ENCODE measurements around the gene AGBL5.

The AGBL5 gene

GRCh38 chr2:27085062-27085672 is 33.7 kb downstream of the AGBL5 start:
- no peak for DNase-seq (ENCODE audit: low read depth)
- H3K4me3 ChIP-seq (ENCODE audit: low read depth, low read length), result peak overlapping the region; percentile 56
- no peak for TF ChIP-seq CTCF (IDR thresholded peaks at IDR 0.05; ENCODE audit: control insufficient read depth, extremely low read depth, insufficient read depth)

GRCh38 chr2:27085673-27086089 is 34.2 kb downstream of the AGBL5 start:
- peak; percentile 34; the same call in 1 of the 2 replicates for TF ChIP-seq CTCF (IDR thresholded peaks at IDR 0.05; ENCODE audit: control insufficient read depth, extremely low read depth, insufficient read depth)
- no peak for DNase-seq (ENCODE audit: low read depth)
- H3K4me3 ChIP-seq (ENCODE audit: low read depth, low read length), result peak overlapping the region; percentile 56

GRCh38 chr2:27086090-27086723 is 34.7 kb downstream of the AGBL5 start:
- TF ChIP-seq CTCF (IDR thresholded peaks at IDR 0.05; ENCODE audit: control insufficient read depth, extremely low read depth, insufficient read depth), result peak; percentile 95
- peak; percentile 50 for DNase-seq (ENCODE audit: low read depth)

GRCh38 chr2:27086724-27087593 is 35.5 kb downstream of the AGBL5 start, which contains the start of gene KHK:
KHK (plus strand) TSS chr2:27086772; CDS start chr2:27087260, 488 bp downstream.
- DNase-seq (ENCODE audit: low read depth), result no peak
- peak within 1 kb of the TSS; percentile 61 for H3K4me3 ChIP-seq (ENCODE audit: low read depth, low read length)
- TF ChIP-seq CTCF (IDR thresholded peaks at IDR 0.05; ENCODE audit: control insufficient read depth, extremely low read depth, insufficient read depth), result no peak

More at GRCh38 chr2:27086090-27086723, 34.7 kb downstream of the AGBL5 start:
- peak overlapping the region; percentile 61 for H3K4me3 ChIP-seq (ENCODE audit: low read depth, low read length)

- DNase-seq (ENCODE audit: low read depth), result no peak
- no peak overlapping the region for H3K4me3 ChIP-seq (ENCODE audit: low read depth, low read length)
- no peak for TF ChIP-seq CTCF (IDR thresholded peaks at IDR 0.05; ENCODE audit: control insufficient read depth, extremely low read depth, insufficient read depth)
Observed at GRCh38 chr2:27087823-27088410, 36.4 kb downstream of the AGBL5 start.

- H3K4me3 ChIP-seq (ENCODE audit: low read depth, low read length), result no peak overlapping the region
- no peak for TF ChIP-seq CTCF (IDR thresholded peaks at IDR 0.05; ENCODE audit: control insufficient read depth, extremely low read depth, insufficient read depth)
- DNase-seq (ENCODE audit: low read depth), result no peak
Observed at GRCh38 chr2:27088634-27089033, 37.2 kb downstream of the AGBL5 start.

Data from LNCaP clone FGC (cell line).